KOPT-K1 (cell line): ENCODE results near the gene ATP11A.

Experiments
- H3K27ac ChIP-seq: fragments of 200-600 bp; sonication (generic); 2 replicates; pipeline ENCODE4 v1.5.1; 2016; ENCODE audit warnings: antibody characterized with exemption, mild to moderate bottlenecking, low read depth, low read length; ENCODE audit not compliant: poor library complexity, severe bottlenecking
- H3K36me3 ChIP-seq: fragments of 200-600 bp; sonication (generic); 2 replicates; pipeline ENCODE4 v1.5.1; 2017; ENCODE audit warnings: antibody characterized with exemption, mild to moderate bottlenecking, low read length, moderate library complexity; ENCODE audit not compliant: insufficient read depth
- H3K9me3 ChIP-seq: fragments of 200-600 bp; sonication (generic); 2 replicates; pipeline ENCODE4 v1.5.1; 2017; ENCODE audit warnings: antibody characterized with exemption, low read length, mild to moderate bottlenecking; ENCODE audit not compliant: insufficient read depth, poor library complexity, severe bottlenecking

Gene ATP11A

DNA sequence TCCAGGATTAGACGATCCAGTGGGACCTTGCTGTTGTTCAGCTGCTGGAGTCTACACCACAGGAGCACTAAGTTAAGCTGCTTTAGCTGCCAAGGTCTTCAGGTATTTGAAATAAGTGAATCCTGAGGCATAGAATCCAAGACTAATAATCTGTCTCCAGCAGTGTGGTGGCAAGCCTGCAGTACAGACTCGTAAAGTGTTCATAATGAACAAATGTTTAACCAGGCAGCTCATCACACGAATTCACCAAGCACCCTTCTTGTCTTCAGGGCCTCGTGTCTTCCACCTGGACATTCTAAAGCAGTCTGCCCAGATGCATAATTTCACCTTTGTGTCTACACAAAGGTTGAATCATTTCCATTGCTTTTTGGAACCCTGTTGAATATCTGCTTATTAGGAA is 5.3 kb downstream of the ATP11A start:
- H3K36me3 ChIP-seq = peaks cover 9% of the 10 kb centered on the region; the same call in 1 of the 2 replicates
- H3K27ac ChIP-seq = no peak overlapping the region
- no peaks in the 10 kb centered on the region for H3K9me3 ChIP-seq

DNA sequence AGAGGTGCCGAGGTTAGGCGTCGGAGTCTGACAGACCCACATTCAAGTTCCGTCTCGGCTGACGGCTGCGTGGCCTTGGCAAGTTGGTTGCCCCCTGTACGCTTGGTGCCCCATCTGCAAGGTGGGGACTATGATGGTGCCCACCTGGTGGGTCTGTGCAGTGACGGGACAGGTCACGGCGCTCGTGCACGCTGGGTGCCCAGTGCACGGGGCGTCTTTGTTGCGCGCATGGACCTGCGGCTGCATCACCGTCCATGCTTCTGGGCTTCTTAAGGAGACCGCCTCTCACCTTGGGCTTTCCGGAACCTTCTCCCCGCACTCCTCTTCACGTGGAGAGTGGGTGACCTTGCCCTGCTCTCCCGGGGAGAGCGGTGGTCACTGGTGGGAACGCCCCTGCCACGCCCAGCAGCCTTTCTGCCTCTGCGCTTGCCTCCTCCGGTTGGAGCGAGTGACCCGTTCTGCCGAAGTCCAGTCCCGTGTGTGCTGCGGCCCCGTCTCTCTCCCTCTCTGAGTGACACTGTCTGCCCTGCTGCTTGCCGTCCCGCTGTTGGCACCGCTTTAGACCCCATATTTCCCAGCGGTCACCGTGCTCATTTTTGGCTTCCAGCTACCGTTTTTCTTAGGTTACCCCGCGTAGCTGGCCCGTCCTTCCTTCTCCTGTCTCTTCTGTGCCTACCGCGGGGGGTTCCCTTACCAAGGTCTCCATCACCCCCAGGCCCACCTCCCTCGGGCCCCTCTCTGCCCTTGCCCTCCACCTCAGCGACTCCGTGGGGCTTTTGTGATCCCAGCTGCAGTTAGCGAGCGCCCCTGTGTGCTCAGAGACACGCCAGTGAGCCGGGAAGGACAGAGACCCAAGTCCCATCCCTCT is 6.4 kb downstream of the ATP11A start:
- H3K36me3 ChIP-seq = peaks cover 9% of the 10 kb centered on the region; the same call in 1 of the 2 replicates
- H3K9me3 ChIP-seq = no peaks in the 10 kb centered on the region
- H3K27ac ChIP-seq = no peak overlapping the region

DNA sequence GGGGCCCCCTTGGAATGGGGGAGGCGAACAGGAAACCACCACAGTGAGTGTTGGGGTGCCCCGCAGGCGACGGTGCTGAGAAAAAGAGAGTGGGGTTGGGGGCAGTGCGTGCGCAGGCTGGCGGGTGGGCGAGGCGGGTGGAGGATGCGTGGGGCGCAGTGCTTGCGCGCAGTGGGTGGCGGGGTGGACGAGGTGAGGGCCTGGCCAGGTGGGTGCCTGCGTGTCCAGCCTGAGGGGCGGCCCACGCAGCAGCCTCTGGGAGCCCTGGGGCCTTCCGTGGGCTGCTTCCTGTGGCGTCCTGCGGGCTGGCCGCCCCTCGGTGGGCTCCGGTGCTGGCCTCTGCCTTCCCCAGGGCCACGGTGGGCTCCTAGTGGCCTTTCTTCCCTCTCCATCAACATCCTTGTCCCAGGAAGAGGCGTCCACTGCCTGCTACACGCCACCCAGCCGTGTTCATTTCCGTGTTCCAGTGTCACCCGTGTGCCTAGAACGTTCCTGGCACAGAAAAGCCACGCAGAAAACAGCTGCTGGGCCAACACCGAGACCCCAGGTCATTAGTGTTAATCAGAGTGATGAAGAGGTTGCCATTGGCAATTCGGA is 7.1 kb downstream of the ATP11A start:
- Histone ChIP-seq H3K27ac (no peak overlapping the region), H3K36me3 (peaks cover 9% of the 10 kb centered on the region; the same call in 1 of the 2 replicates), H3K9me3 (no peaks in the 10 kb centered on the region)

DNA sequence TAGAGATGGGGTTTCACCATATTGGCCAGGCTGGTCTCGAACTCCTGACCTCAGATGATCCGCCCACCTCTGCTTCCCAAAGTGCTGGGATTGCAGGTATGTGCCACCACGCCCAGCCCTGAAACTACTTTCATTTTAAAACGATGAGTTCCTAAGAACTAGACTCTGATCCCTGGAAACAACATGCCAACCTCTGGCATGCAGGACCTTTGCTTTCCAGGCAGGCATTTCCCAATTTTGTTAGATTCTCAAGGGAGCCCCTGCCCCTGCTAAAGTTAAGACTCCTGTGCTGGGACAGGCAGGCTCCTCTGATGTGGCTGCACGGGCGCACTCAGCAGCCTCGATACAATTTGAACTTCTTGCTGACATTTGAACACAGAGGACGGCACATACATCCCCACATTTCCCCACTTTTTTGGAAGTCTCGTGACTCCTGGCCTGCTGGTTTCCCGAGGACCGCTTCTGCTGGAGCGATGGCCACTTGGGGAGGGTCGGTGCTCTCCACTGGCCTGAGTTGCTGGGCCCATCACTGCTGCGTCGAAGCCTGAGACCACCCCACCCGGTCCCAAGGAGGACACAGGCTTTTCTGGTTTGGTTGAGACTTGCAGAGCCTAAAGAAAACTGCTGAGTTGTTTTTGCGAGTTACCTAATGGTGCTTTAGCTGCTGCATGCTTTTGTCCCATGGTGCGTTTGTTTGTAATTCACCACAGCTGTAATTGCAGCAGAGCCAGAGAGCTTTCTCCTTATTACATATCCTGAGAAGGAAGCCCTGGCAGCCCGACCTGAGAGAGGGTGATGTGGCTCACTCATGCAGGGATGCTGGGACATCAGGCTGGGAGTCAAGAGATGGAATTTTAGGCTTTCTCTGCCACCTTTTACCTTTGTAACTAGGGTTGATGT is 8.2 kb downstream of the ATP11A start:
- no peak overlapping the region for H3K27ac ChIP-seq
- H3K9me3 ChIP-seq = no peaks in the 10 kb centered on the region
- peaks cover 9% of the 10 kb centered on the region; the same call in 1 of the 2 replicates for H3K36me3 ChIP-seq

DNA sequence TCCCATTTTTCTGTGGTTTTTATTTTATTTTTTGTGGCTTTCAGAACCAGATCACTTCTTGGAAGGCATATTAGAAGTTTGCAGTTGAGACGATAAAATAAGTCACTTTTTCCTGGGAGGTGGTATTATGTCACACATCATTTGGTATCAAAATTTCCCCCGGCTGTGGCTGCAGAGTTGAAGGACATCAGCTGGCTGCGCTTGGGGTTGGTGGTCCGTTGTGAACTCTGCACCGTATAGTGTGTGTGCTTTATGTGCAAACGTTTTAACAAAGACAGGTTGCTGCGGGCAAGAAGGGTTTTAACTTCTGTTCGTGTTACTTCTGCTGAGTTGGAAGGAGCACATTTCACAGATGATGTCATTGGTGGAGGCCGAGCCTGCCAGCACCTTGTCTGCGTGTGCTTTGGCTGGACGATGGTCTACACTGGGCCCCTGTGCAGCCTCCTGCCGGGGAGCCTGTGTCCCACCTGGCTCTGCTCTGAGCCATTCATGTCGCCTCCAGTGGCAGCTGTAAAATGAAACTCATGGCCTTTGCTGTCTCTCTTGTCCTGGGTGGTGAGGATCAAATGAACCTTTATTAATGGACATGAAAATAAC is 9.6 kb downstream of the ATP11A start:
- Histone ChIP-seq H3K27ac (no peak overlapping the region), H3K36me3 (peaks cover 9% of the 10 kb centered on the region; the same call in 1 of the 2 replicates), H3K9me3 (no peaks in the 10 kb centered on the region)

DNA sequence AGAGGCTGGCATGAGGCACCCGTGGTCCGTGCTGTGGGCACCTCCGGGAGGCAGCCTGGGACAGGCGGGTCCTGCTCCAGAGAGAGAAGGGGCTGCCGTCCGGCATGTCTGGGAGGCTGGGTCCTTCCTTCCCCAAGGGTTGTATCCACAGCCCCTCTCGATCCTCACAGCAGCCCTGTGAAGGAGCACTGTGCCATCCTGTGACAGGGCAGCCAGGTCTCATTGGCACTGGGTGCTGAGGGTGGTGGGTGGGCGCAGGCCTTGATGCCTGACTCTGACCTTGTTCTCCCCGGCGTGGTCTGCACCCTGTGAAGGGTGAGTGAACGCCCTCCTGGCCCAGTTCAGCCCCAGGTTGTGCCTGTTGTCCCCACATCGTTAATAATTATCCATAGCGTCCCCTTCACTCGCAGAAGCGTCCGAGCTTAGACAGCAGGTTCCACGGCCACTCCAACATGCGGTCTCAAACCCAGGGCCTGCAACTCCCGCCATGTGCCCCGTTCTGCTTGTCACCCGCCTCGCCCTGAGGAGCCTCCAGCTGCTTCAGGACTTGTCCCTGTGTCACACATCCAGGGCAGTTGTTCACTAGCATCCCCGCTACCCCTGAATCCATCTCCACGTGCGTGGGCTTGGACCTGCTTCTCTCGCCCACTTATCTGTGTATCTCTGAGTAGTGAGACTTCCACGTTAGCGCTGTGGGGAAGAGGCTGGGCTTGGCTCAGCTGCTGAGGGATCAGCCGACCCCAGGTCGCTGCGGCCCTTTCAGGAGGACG is 10.6 kb downstream of the ATP11A start:
- peaks cover 9% of the 10 kb centered on the region; the same call in 1 of the 2 replicates for H3K36me3 ChIP-seq
- no peak overlapping the region for H3K27ac ChIP-seq
- no peaks in the 10 kb centered on the region for H3K9me3 ChIP-seq

DNA sequence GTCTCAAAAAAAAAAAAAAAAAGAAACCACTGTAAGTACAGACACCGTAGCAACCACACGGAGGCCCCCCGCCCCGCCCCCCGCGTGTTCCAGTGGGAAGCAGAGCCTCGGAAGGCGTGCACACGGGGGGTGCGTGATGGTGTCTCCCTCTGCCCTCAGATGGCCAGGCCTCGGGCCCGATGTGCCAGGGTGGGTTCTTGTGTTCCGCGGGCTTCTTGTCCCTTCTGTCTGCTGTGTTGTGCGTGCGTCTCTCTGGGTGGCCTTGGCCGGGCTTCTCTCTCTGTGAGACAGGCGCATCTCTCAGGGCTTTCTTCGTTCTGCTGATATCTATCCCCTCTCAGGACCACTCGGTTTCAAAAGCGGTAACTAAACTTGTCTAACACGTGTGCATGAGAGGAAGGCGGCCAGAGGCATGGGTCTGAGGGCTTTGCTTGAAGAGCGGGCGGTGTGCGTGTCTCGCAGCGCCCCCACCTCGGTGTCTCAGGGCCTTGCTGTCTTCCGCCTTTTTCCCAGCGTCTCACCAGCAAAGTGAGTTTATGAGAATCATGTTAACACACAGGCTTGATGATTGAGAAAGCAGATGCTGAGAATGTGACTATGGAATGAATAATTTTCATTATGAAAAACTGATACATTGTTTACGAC is 12.6 kb downstream of the ATP11A start:
- H3K27ac ChIP-seq = no peak overlapping the region
- H3K9me3 ChIP-seq = no peaks in the 10 kb centered on the region
- no peaks in the 10 kb centered on the region; the same call in 1 of the 2 replicates for H3K36me3 ChIP-seq

DNA sequence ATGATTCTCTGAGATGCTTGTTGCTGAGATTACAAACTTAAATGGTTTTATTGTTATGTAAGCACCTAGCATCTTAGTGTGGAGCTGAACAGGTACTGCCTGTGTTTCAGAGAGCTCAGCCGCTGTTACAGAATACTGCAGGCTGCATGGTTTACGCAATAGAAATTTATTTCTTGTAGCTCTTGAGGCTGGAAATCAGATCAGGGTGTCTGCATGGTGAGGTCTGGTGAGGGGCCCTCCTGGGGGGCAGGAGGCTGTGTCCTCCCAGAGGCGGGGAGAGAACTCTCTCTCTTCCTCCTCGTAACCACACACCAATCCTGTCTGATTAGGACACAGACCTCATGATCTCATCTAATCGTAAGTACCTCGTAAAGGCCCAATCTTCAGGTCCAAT is 13.1 kb downstream of the ATP11A start:
- H3K27ac ChIP-seq = no peak overlapping the region
- no peaks in the 10 kb centered on the region; the same call in 1 of the 2 replicates for H3K36me3 ChIP-seq
- H3K9me3 ChIP-seq = no peaks in the 10 kb centered on the region

DNA sequence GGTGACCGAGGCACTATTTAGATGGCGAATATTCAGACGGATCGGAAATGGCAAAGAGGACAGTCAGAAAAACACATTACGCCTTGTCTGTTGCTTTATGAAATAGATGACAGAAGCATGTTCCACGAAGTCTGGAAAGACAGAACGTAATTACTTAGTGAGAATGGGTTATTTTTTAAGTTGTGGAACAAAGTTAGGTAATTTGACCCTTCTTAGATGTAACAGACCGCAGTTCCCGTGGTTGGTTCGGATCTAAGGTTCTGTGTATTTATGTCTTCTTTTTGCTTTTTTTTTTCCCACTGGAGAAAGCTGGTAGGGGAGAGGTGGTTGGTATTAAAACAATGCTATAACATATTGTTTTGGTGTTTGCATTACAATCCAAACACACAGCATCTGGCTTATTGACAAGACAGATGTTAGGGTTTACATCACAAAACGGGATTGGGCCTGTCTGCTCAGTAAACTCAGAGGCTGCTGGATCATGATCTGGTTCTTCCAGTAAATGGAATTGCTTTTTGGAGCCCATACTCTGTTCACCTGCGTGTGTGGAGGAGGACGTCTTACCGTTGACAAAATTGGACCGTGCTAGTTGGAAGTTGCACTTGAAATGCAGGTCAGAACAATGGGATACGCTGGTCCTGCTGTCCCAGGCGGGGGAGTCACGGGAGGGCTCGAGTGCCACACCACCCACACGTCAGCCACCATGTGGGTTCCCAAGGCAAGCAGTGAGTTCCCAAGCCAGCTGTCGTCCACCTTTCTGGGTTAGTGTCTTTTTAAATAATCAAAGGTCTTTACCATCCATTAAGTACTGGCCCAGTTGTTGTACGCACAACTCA is 13.8 kb downstream of the ATP11A start:
- no peak overlapping the region for H3K27ac ChIP-seq
- H3K9me3 ChIP-seq = no peaks in the 10 kb centered on the region
- H3K36me3 ChIP-seq = no peaks in the 10 kb centered on the region; the same call in 1 of the 2 replicates

DNA sequence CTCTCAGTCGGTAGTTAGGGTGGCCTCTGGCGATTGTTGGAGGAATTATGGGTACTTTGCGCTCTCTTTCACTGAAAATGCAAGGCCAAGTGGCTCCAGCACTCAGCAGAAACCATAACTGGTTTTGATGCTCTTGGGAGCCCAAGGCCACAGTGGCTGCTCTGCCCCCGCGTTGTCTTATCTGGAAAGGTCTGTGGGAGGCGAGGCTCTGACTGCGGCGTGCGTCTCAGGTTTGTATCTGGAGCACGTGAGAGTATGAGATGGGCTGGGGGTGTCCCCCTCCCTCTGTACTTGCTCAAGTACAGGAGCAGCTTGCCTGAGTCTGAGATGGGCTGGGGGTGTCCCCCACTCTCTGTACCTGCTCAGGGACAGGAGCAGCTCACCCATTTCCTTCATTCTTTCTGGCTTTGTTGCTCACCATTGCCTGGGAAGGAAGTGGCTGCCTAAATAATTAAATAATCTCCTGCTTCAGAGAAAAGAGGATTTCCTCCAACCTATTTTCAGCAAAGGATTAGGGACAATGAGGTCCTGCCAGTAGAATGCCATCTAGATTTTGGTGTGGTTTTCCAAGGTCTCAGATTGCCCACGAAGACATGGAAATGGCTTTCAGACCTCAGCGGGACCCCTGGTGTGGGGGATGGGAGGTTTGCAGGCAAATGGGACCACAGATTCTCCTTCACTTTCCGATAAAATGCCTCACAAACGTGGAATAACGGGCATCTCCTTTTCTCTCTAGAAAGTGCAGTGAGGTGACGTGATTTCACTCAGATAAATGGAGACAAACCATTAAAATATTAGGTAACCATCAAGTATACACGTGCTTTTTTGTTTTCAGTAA is 14.7 kb downstream of the ATP11A start:
- no peak overlapping the region for H3K27ac ChIP-seq
- no peaks in the 10 kb centered on the region; the same call in 1 of the 2 replicates for H3K36me3 ChIP-seq
- no peaks in the 10 kb centered on the region for H3K9me3 ChIP-seq

DNA sequence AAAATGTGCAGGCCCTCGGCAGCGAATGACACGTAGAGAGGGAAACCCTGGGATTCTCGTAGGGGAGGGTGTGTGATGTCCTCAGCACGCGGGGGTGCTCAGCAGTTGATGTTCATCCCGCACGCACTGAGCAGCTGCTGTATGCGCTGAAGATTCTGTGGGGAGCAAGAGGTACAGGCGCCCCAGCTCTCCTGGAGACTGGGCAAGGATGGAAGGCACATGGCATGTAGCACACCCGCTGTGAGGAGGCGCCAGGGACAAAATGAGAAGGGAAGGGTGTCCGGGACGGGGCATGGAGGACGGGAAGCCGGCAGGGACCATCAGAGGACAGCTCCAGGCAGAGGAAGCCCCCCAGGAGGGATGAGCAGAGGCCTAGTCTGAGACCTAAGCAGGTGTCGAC is 15.4 kb downstream of the ATP11A start:
- no peaks in the 10 kb centered on the region for H3K9me3 ChIP-seq
- no peak overlapping the region for H3K27ac ChIP-seq
- H3K36me3 ChIP-seq = no peaks in the 10 kb centered on the region; the same call in 1 of the 2 replicates

DNA sequence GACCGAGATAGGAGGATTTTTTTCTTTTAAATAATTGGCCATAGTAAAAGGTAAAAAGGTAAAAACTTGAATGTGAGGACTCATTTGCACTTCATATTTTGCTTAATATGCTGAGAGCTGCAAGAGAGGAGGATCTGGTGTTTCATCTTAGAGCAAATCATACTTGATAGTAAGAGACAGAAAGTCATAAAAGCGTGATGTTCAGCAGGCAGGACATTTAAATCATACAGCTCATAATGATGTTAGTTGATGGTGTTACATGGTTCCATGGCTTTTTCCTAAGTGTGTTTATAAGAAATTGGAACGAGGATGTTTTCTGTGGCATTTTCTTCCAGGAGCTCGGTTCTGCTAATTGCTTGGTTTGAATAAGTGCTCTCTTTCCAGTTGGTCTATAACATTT is 16.3 kb downstream of the ATP11A start:
- no peaks in the 10 kb centered on the region; the same call in 1 of the 2 replicates for H3K36me3 ChIP-seq
- no peak overlapping the region for H3K27ac ChIP-seq

More for the DNA sequence above, 16.3 kb downstream of the ATP11A start:
- H3K9me3 ChIP-seq = no peaks in the 10 kb centered on the region
